Globus pallidus (tissue), 1 donor: ENCODE data around the gene SPAG16.
"Not testable (repeated sequence)": the region's sequence is repeated elsewhere in the genome, so short reads cannot be mapped to it uniquely, and the experiment has no call there.

ENCODE experiments used
- DNase-seq: peaks from one replicate; pipeline ENCODE4 v3.0.0-alpha.2; 2015; ENCODE audit warnings: low spot score

The SPAG16 gene

GRCh38 chr2:213834746-213835145 lies 550.5 kb downstream of the SPAG16 start:
- DNase-seq: no peak

- DNase-seq: no peak
Measured at GRCh38 chr2:213846856-213847255, 562.6 kb downstream of the SPAG16 start.

GRCh38 chr2:213847316-213847715 lies 563.1 kb downstream of the SPAG16 start:
- no peak for DNase-seq

- DNase-seq: no peak
Measured at GRCh38 chr2:213848631-213849030, 564.4 kb downstream of the SPAG16 start.

- no peak for DNase-seq
Measured at GRCh38 chr2:213861638-213862037, 577.4 kb downstream of the SPAG16 start.

- DNase-seq: no peak
Measured at GRCh38 chr2:213862407-213863076, 578.3 kb downstream of the SPAG16 start.

- DNase-seq: no peak
Measured at GRCh38 chr2:213863541-213863940, 579.3 kb downstream of the SPAG16 start.

- no peak for DNase-seq
Measured at GRCh38 chr2:213868526-213868925, 584.3 kb downstream of the SPAG16 start.

GRCh38 chr2:213885485-213885884 lies 601.2 kb downstream of the SPAG16 start:
- DNase-seq: no peak

GRCh38 chr2:213914510-213914909 lies 630.2 kb downstream of the SPAG16 start:
- DNase-seq: no peak

- DNase-seq: no peak
Measured at GRCh38 chr2:213920014-213920413, 635.8 kb downstream of the SPAG16 start.

GRCh38 chr2:213923543-213923942 lies 639.3 kb downstream of the SPAG16 start:
- DNase-seq: no peak

GRCh38 chr2:213934560-213934959 lies 650.3 kb downstream of the SPAG16 start:
- no peak for DNase-seq

GRCh38 chr2:213958086-213958485 lies 673.8 kb downstream of the SPAG16 start:
- no peak for DNase-seq

- no peak for DNase-seq
Measured at GRCh38 chr2:213959589-213959988, 675.3 kb downstream of the SPAG16 start.

GRCh38 chr2:213971536-213971935 lies 687.3 kb downstream of the SPAG16 start:
- DNase-seq: no peak

GRCh38 chr2:213980883-213981282 lies 696.6 kb downstream of the SPAG16 start:
- no peak for DNase-seq

- DNase-seq: no peak
Measured at GRCh38 chr2:213989207-213989606, 704.9 kb downstream of the SPAG16 start.

GRCh38 chr2:213991453-213992108 lies 707.3 kb downstream of the SPAG16 start:
- no peak for DNase-seq

- no peak for DNase-seq
Measured at GRCh38 chr2:213995400-213996105, 711.3 kb downstream of the SPAG16 start.

- DNase-seq: not testable (repeated sequence)
Measured at GRCh38 chr2:213998976-213999375, 714.7 kb downstream of the SPAG16 start.

- no peak for DNase-seq
Measured at GRCh38 chr2:214004463-214004862, 720.2 kb downstream of the SPAG16 start.

- peak; percentile 46 for DNase-seq
Measured at GRCh38 chr2:214005337-214005736, 721.1 kb downstream of the SPAG16 start.
